G401 (cell line): Measurements from ENCODE around the gene TAF1C. TPM values are rescaled to one million over a fixed set of nuclear protein-coding genes. Genes with fewer than 3 reads are reported as not detected.
"Not testable (repeated sequence)": the region's sequence is repeated elsewhere in the genome, so short reads cannot be mapped to it uniquely, and the experiment has no call there.

Experiments
- DNase-seq: peaks from one replicate; pipeline ENCODE4 v3.0.0-alpha.2; 2015; ENCODE audit warnings: low spot score
- in situ Hi-C: cut with HindIII; loops from 2 replicates; pipeline ENCODE4 v1.10.0; 2016; ENCODE audit warnings: low sequenced_read_pairs, mixed read lengths
- total RNA-seq: library from RNA; depleted of rRNA; stranded (reverse); fragments of >200 nt; shearing (Covaris generic); gene quantifications from 2 replicates; pipeline ENCODE4 v1.2.3, GENCODE V29; 2014

TAF1C gene
- total RNA-seq, 1 experiment from 2014 or later, result 22.7 TPM

- in situ Hi-C loops, result no loop called here
- no peak for DNase-seq
Observed at GRCh38 chr16:84214451-84215066, 27.7 kb upstream of the TAF1C start.

GRCh38 chr16:84212631-84213030 is 25.8 kb upstream of the TAF1C start:
- in situ Hi-C loops, result no loop called here
- no peak for DNase-seq

GRCh38 chr16:84212154-84212553 is 25.3 kb upstream of the TAF1C start:
- in situ Hi-C loops, result no loop called here
- no peak for DNase-seq

GRCh38 chr16:84209989-84210388 is 23.1 kb upstream of the TAF1C start:
- in situ Hi-C loops, result no loop called here
- no peak for DNase-seq

GRCh38 chr16:84207879-84208278 is 21.0 kb upstream of the TAF1C start:
- in situ Hi-C loops, result no loop called here
- DNase-seq, result no peak

GRCh38 chr16:84207251-84207650 is 20.4 kb upstream of the TAF1C start:
- DNase-seq, result no peak
- in situ Hi-C loops, result no loop called here

GRCh38 chr16:84205976-84206691 is 19.3 kb upstream of the TAF1C start:
- in situ Hi-C loops, result no loop called here
- no peak for DNase-seq

- DNase-seq, in situ Hi-C loops: not testable (repeated sequence)
Observed at GRCh38 chr16:84205123-84205522, 18.3 kb upstream of the TAF1C start.

GRCh38 chr16:84204551-84204950 is 17.7 kb upstream of the TAF1C start:
- in situ Hi-C loops, DNase-seq: not testable (repeated sequence)

GRCh38 chr16:84199861-84200260 is 13.0 kb upstream of the TAF1C start:
- DNase-seq, result no peak
- in situ Hi-C loops, result no loop called here

GRCh38 chr16:84199097-84199496 is 12.2 kb upstream of the TAF1C start:
- in situ Hi-C loops, result no loop called here
- no peak for DNase-seq

GRCh38 chr16:84198401-84198800 is 11.5 kb upstream of the TAF1C start:
- in situ Hi-C loops, result no loop called here
- no peak for DNase-seq

GRCh38 chr16:84197466-84198128 is 10.7 kb upstream of the TAF1C start:
- in situ Hi-C loops, result no loop called here

GRCh38 chr16:84196727-84197394 is 10.0 kb upstream of the TAF1C start:
- no peak for DNase-seq
- in situ Hi-C loops, result no loop called here

More at GRCh38 chr16:84197466-84198128, 10.7 kb upstream of the TAF1C start:
- no peak for DNase-seq

GRCh38 chr16:84196101-84196500 is 9.2 kb upstream of the TAF1C start:
- in situ Hi-C loops, result no loop called here
- no peak for DNase-seq

GRCh38 chr16:84195201-84196093 is 8.6 kb upstream of the TAF1C start:
- DNase-seq, result no peak
- in situ Hi-C loops, result no loop called here

GRCh38 chr16:84194470-84195200 is 7.8 kb upstream of the TAF1C start:
- in situ Hi-C loops, result no loop called here
- DNase-seq, result no peak

- in situ Hi-C loops, result no loop called here
Observed at GRCh38 chr16:84194018-84194417, 7.2 kb upstream of the TAF1C start.

More at GRCh38 chr16:84194018-84194417, 7.2 kb upstream of the TAF1C start:
- DNase-seq, result no peak
